Left ventricle myocardium inferior (tissue), 1 donor: ENCODE results near the gene PBX4. TPM values are rescaled to one million over a fixed set of nuclear protein-coding genes. Genes with fewer than 3 reads are reported as not detected.

Experiments
- DNase-seq: peaks from one replicate; pipeline ENCODE4 v3.0.0-alpha.2; 2020
- H3K27ac ChIP-seq: fragments of 200-600 bp; replicated peaks from 2 replicates; pipeline ENCODE4 v1.8.0; 2021
- H3K27me3 ChIP-seq: fragments of 200-600 bp; 2 replicates; pipeline ENCODE4 v1.8.0; 2021; ENCODE audit warnings: low read depth
- H3K36me3 ChIP-seq: fragments of 200-600 bp; 2 replicates; pipeline ENCODE4 v1.8.0; 2021
- H3K4me1 ChIP-seq: fragments of 200-600 bp; 2 replicates; pipeline ENCODE4 v1.8.0; 2021
- H3K4me3 ChIP-seq: fragments of 200-600 bp; 2 replicates; pipeline ENCODE4 v1.8.0; 2021; ENCODE audit warnings: mild to moderate bottlenecking, moderate library complexity
- H3K9me3 ChIP-seq: fragments of 200-600 bp; replicated peaks from 2 replicates; pipeline ENCODE4 v1.8.0; 2021
- CTCF ChIP-seq: fragments of 200-600 bp; IDR thresholded peaks from 2 replicates; pipeline ENCODE4 v1.8.0; 2021; ENCODE audit warnings: antibody characterized with exemption, mild to moderate bottlenecking, borderline replicate concordance
- intact Hi-C: fragments of 100-400 bp; cut with micrococcal nuclease; formaldehyde crosslinking; loops from one replicate; pipeline ENCODE4 v1.11.0; 2022
- total RNA-seq: library from RNA; stranded (reverse); fragmentation: NEBNext Ultra II Directional; extraction: Animal tissue kit (Norgen Biotek cat#: 25700); gene quantifications from one replicate; pipeline ENCODE4 v1.2.1, GENCODE V29; 2021
- donor health status: DM: no; HTN: yes; CAD: no; lungs with severe emphysema.

Gene PBX4
- total RNA-seq, 1 donor from 2014 or later: not detected

DNA sequence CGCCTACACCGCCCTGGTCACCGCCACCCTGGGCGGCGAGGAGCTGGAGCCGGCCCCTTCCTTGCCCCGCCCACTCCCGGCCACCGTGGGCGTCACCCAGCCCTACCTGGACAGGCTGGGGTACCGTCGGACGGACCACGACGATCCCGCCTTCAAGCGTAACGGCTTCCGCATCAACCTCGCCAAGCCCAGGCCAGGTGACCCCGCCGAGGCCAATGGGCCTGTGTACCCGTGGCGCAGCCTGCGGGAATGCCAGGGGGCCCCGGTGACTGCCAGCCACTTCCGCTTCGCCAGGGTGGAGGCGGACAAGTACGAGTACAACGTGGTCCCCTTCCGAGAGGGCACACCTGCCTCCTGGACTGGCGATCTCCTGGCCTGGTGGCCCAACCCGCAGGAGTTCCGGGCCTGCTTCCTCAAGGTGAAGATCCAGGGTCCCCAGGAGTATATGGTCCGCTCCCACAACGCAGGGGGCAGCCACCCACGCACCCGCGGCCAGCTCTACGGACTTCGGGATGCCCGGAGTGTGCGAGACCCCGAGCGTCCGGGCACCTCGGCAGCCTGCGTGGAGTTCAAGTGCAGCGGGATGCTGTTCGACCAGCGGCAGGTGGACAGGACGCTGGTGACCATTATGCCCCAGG is 73.4 kb downstream of the PBX4 start:
- Histone ChIP-seq H3K27ac (no peak overlapping the region), H3K9me3 (no peaks in the 10 kb centered on the region), H3K4me1 (peaks cover 40% of the 10 kb centered on the region), H3K36me3 (no peaks in the 10 kb centered on the region), H3K27me3 (peaks cover 96% of the 10 kb centered on the region), H3K4me3 (no peak overlapping the region)
- no peak for DNase-seq
- no peak for TF ChIP-seq CTCF
- intact Hi-C loops: no loop called here

DNA sequence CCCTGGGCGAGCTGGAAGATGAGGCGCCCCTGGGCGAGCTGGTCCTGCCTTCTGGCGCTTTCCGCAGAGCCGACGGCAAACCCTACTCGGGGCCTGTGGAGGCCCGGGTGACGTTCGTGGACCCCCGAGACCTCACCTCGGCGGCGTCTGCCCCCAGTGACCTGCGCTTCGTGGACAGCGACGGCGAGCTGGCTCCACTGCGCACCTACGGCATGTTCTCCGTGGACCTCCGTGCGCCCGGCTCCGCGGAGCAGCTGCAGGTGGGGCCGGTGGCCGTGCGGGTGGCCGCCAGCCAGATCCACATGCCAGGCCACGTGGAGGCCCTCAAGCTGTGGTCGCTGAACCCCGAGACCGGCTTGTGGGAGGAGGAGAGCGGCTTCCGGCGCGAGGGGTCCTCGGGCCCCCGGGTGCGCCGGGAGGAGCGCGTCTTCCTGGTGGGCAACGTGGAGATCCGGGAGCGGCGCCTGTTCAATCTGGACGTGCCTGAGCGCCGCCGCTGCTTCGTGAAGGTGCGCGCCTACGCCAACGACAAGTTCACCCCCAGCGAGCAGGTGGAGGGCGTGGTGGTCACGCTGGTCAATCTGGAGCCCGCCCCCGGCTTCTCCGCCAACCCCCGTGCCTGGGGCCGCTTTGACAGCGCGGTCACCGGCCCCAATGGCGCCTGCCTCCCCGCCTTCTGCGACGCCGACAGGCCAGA is 74.1 kb downstream of the PBX4 start:
- no peaks in the 10 kb centered on the region for H3K36me3 ChIP-seq
- intact Hi-C loops: no loop called here
- peaks cover 36% of the 10 kb centered on the region for H3K4me1 ChIP-seq
- H3K9me3 ChIP-seq: no peaks in the 10 kb centered on the region
- no peak overlapping the region for H3K27ac ChIP-seq
- no peak for DNase-seq
- no peak for TF ChIP-seq CTCF
- H3K4me3 ChIP-seq: no peak overlapping the region
- peaks cover 96% of the 10 kb centered on the region for H3K27me3 ChIP-seq

GRCh38 chr19:19543640-19544039 is 74.8 kb downstream of the PBX4 start:
- Histone ChIP-seq H3K9me3 (no peaks in the 10 kb centered on the region), H3K4me3 (no peak overlapping the region), H3K36me3 (no peaks in the 10 kb centered on the region), H3K27me3 (peaks cover 95% of the 10 kb centered on the region), H3K27ac (no peak overlapping the region), H3K4me1 (peaks cover 38% of the 10 kb centered on the region)
- DNase-seq: no peak
- intact Hi-C loops: no loop called here
- no peak for TF ChIP-seq CTCF

- intact Hi-C loops: no loop called here
- H3K4me1 ChIP-seq: peaks cover 38% of the 10 kb centered on the region
- TF ChIP-seq CTCF: no peak
- H3K27ac ChIP-seq: no peak overlapping the region
- no peaks in the 10 kb centered on the region for H3K9me3 ChIP-seq
- no peaks in the 10 kb centered on the region for H3K36me3 ChIP-seq
- DNase-seq: no peak
- H3K4me3 ChIP-seq: no peak overlapping the region
- peaks cover 96% of the 10 kb centered on the region for H3K27me3 ChIP-seq
Measured at GRCh38 chr19:19543101-19543500, 75.4 kb downstream of the PBX4 start.

- Histone ChIP-seq H3K27me3 (peaks cover 96% of the 10 kb centered on the region), H3K36me3 (no peaks in the 10 kb centered on the region), H3K9me3 (no peaks in the 10 kb centered on the region), H3K4me1 (peaks cover 38% of the 10 kb centered on the region), H3K4me3 (no peak overlapping the region), H3K27ac (no peak overlapping the region)
- no peak for TF ChIP-seq CTCF
- intact Hi-C loops: no loop called here
- no peak for DNase-seq
Measured at GRCh38 chr19:19542507-19542906, 76.0 kb downstream of the PBX4 start.
